Stomach (tissue), 9 donors: ENCODE data around the gene GJB6. TPM values are rescaled to one million over a fixed set of nuclear protein-coding genes. Genes with fewer than 3 reads are reported as not detected.

Experiments
- DNase-seq, 2 donors: peaks; one replicate each; pipeline versions ENCODE4 v3.0.0 to v3.0.0-alpha.2; 2013 to 2019
- H3K27ac ChIP-seq, 5 donors: fragments of 200-600 bp in 4 of 5; sonication (generic) in 4 of 5; one replicate each; pipeline ENCODE4 v1.5.1; 2013 to 2019; ENCODE audit warnings: mild to moderate bottlenecking in 1 of 5, moderate library complexity in 1 of 5
- H3K27me3 ChIP-seq, 3 donors: fragments of 200-600 bp; sonication (generic); one replicate each; pipeline ENCODE4 v1.5.1; 2017 to 2019; ENCODE audit warnings: mixed run types in 1 of 3
- H3K36me3 ChIP-seq, 4 donors: fragments of 200-600 bp; sonication (generic); 1 replicate in 3 of 4; 2 replicates in 1 of 4; pipeline ENCODE4 v1.5.1; 2016 to 2019
- H3K4me1 ChIP-seq, 4 donors: fragments of 200-600 bp; sonication (generic); one replicate each; pipeline ENCODE4 v1.5.1; 2016 to 2019
- H3K4me3 ChIP-seq, 4 donors: fragments of 200-600 bp; sonication (generic) in 3 of 4; one replicate each; pipeline ENCODE4 v1.5.1; 2016 to 2019; ENCODE audit warnings: mild to moderate bottlenecking in 1 of 4
- H3K9me3 ChIP-seq, 4 donors: fragments of 200-600 bp; sonication (generic); one replicate each; pipeline ENCODE4 v1.5.1; 2016 to 2019
- EP300 ChIP-seq: sonication (generic); formaldehyde crosslinking; IDR thresholded peaks from one replicate; pipeline ENCODE4 v1.6.1; 2017; ENCODE audit warnings: antibody characterized with exemption
- POLR2A ChIP-seq, 4 donors: fragments of 450-650 bp; IDR thresholded peaks; one replicate each; pipeline ENCODE4 v1.6.1; 2016; ENCODE audit warnings: antibody characterized with exemption in 4 of 4, control low read depth in 2 of 4, mild to moderate bottlenecking in 1 of 4, moderate library complexity in 1 of 4
- POLR2AphosphoS5 ChIP-seq, 3 donors: sonication (generic); formaldehyde crosslinking; IDR thresholded peaks; one replicate each; pipeline ENCODE4 v1.6.1; 2016; ENCODE audit warnings: antibody characterized with exemption in 3 of 3
- WGBS, 5 donors: extraction: QIAGEN DNeasy Blood & Tissue Kit in 3 of 5; methylation state at CpG; one replicate each; pipeline versions ENCODE4 v1.1.5 to v1.1.7; 2013 to 2018; 5-methylcytosine and 5-hydroxymethylcytosine counted together
- intact Hi-C: fragments of 100-400 bp; cut with DNase I; formaldehyde crosslinking; loops from one replicate; pipeline ENCODE4 v1.15.1; 2023; ENCODE audit warnings: low total_unique reads
- polyA plus RNA-seq, 3 donors: library from polyadenylated mRNA; stranded (reverse); fragments of 200-250 nt; gene quantifications; one replicate each; pipeline ENCODE4 v1.2.3, GENCODE V29; 2013
- total RNA-seq, 5 donors: library from RNA; depleted of rRNA; stranded (reverse); fragments of >200 nt; gene quantifications; one replicate each; pipeline versions ENCODE4 v1.1.0 to v1.2.3, GENCODE V29; 2014 to 2016
- TF ChIP-seq, protein P1 (sequence below), 7 experiments: fragments of 450-650 bp in 4 of 7; fragments of 200-600 bp in 3 of 7; sonication (generic) in 3 of 7; IDR thresholded peaks; one replicate each; pipeline ENCODE4 v1.5.1; 2016 to 2019; ENCODE audit warnings: antibody characterized with exemption in 7 of 7, control low read depth in 2 of 7, mild to moderate bottlenecking in 1 of 7
- donor health status: healthy with polysubstance abuse.
- donor health status: Bipolar disorder and iron deficiency.
- donor health status: healthy.

Gene GJB6
- total and polyA plus RNA-seq, 8 donors, result 0.73 to 41.6 (median 1.5) TPM; not detected in 5

DNA sequence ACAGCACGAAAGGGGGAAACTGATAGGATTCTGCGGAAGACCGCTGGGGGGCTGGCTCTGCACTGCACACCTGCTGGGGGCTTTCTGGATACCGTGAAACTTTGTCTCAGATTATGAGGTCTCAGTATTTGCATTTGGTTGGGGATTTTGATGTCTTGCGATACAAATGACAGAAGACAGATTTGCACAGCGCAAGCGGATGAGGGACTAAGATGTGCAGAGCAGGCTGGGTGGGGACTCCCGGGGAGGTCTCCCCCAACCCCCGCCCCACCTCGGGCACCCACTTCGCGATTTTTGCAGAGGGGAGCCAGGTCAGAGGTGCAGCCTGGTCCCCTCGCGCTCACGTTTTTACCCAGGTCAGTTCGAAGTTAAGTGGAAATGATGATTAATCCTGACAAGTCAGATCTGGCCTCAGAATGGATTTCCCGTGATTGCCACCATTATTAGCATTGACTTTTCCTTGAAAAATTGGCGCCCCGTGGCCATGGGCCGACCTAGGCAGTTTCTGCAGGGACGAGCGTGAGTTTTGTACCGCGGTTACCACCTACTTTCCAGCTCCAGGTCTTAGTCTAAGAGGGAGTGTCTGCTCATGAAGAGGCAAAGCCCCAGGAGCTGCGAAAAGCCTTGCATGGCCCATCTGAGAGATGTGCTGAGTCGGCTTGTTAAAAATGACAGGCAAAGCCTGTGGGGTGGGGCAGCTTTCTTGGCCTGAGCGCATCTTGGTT is 38.0 kb downstream of the GJB6 start:
- WGBS, 5 donors, result 9 to 14% (median 12%) methylated on average over 27 of the region's 27 CpGs
- H3K4me1 ChIP-seq, result peaks cover 18 to 36% (median 28%) of the 10 kb centered on the region in 4 donors
- H3K9me3 ChIP-seq, result no peaks in the 10 kb centered on the region
- peak overlapping the region in 2 of 4 donors; percentile 73 to 80 for H3K4me3 ChIP-seq
- TF ChIP-seq, protein P1, sequence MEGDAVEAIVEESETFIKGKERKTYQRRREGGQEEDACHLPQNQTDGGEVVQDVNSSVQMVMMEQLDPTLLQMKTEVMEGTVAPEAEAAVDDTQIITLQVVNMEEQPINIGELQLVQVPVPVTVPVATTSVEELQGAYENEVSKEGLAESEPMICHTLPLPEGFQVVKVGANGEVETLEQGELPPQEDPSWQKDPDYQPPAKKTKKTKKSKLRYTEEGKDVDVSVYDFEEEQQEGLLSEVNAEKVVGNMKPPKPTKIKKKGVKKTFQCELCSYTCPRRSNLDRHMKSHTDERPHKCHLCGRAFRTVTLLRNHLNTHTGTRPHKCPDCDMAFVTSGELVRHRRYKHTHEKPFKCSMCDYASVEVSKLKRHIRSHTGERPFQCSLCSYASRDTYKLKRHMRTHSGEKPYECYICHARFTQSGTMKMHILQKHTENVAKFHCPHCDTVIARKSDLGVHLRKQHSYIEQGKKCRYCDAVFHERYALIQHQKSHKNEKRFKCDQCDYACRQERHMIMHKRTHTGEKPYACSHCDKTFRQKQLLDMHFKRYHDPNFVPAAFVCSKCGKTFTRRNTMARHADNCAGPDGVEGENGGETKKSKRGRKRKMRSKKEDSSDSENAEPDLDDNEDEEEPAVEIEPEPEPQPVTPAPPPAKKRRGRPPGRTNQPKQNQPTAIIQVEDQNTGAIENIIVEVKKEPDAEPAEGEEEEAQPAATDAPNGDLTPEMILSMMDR (IDR thresholded peaks at IDR 0.05), result no peak
- TF ChIP-seq POLR2AphosphoS5 (IDR thresholded peaks at IDR 0.05) (no peak), EP300 (no peak), POLR2A (IDR thresholded peaks at IDR 0.05) (no peak)
- DNase-seq, result no peak
- H3K27me3 ChIP-seq, result peaks cover 13 to 66% (median 46%) of the 10 kb centered on the region in 3 donors
- intact Hi-C loops, result no loop called here
- no peak overlapping the region for H3K27ac ChIP-seq
- no peaks in the 10 kb centered on the region for H3K36me3 ChIP-seq

DNA sequence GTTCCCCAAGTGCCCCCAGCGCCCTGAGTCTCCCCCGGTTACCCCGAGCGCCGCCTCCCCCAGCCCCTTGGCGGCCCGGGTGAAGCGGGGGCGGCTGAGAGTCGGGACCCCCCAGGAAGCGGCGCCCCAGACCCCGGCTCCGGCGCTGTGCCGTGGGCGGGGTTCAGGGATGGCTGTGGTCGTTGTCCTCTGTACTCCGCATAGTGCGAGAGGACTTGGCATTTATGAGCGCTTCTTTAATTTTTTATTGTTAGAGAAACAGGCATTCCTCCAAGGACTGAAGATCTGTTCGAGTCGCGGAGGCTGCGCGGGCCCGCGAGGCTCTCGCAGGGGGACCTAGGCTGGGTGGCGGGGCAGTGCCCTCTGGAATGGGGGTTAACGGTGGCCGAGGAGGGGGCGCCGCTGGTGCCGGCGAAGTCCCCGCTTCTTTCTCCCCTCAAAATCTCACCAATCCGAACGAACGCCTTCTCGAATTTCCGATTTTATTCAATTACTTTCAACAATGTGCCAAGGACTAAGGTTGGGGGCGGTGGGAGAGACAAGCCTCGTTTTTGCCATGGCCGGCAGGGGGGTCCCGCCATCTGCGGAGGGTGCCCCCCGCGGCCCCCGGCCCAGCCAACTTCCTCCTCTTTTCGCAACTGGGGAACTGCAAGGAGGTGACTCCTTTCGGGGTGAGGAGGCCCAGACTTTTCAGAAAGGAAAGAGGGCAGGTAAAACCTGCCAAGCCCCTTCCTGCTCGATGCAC is 38.8 kb downstream of the GJB6 start:
- Histone ChIP-seq H3K27me3 (peaks cover 13 to 66% (median 46%) of the 10 kb centered on the region in 3 donors), H3K36me3 (peaks cover 0 to 4% (median 0%) of the 10 kb centered on the region in 4 donors), H3K4me3 (peak overlapping the region; percentile 52 to 80 (median 68)), H3K9me3 (no peaks in the 10 kb centered on the region), H3K4me1 (peaks cover 18 to 31% (median 28%) of the 10 kb centered on the region in 4 donors), H3K27ac (no peak overlapping the region)
- intact Hi-C loops, result no loop called here
- TF ChIP-seq, protein P1 (IDR thresholded peaks at IDR 0.05), result no peak
- TF ChIP-seq POLR2A (IDR thresholded peaks at IDR 0.05), result no peak
- no peak for TF ChIP-seq EP300
- no peak for TF ChIP-seq POLR2AphosphoS5 (IDR thresholded peaks at IDR 0.05)
- peak in 1 of 2 donors; percentile 39 for DNase-seq
- WGBS, 5 donors, result 1 to 2% (median 1%) methylated on average over 30 to 53 of the region's 53 CpGs

DNA sequence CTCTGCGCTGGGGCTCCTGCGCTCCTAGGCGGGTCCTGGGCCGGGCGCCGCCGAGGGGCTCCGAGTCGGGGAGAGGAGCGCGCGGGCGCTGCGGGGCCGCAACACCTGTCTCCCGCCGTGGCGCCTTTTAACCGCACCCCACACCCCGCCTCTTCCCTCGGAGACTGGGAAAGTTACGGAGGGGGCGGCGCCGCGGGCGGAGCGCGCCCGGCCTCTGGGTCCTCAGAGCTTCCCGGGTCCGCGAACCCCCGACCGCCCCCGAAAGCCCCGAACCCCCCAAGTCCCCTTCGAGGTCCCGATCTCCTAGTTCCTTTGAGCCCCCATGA is 39.3 kb downstream of the GJB6 start, which contains the start of gene GJB2:
Gene GJB2 (minus strand): TSS at position 103 of the 326 bp plus-strand sequence. CDS start 3,357 bp downstream, outside the sequence.
- intact Hi-C loops, result no loop called here
- TF ChIP-seq, protein P1 (IDR thresholded peaks at IDR 0.05), result no peak
- TF ChIP-seq POLR2AphosphoS5 (IDR thresholded peaks at IDR 0.05) (no peak), POLR2A (IDR thresholded peaks at IDR 0.05) (no peak), EP300 (no peak)
- 0 to 1% (median 1%) methylated on average over 23 to 39 of the region's 39 CpGs; no CpG with 5 or more reads in 2 of the 5 donors for WGBS, 5 donors
- peak within 1 kb of the TSS in 1 of 5 donors; percentile 5 for H3K27ac ChIP-seq
- peak within 1 kb of the TSS; percentile 52 to 80 (median 68) for H3K4me3 ChIP-seq
- H3K9me3 ChIP-seq, result no peaks in the 10 kb centered on the region
- H3K36me3 ChIP-seq, result peaks cover 0 to 4% (median 0%) of the 10 kb centered on the region in 4 donors
- H3K4me1 ChIP-seq, result peaks cover 18 to 31% (median 28%) of the 10 kb centered on the region in 4 donors
- DNase-seq, result peak; percentile 48 to 64
- peaks cover 13 to 66% (median 46%) of the 10 kb centered on the region in 3 donors for H3K27me3 ChIP-seq

DNA sequence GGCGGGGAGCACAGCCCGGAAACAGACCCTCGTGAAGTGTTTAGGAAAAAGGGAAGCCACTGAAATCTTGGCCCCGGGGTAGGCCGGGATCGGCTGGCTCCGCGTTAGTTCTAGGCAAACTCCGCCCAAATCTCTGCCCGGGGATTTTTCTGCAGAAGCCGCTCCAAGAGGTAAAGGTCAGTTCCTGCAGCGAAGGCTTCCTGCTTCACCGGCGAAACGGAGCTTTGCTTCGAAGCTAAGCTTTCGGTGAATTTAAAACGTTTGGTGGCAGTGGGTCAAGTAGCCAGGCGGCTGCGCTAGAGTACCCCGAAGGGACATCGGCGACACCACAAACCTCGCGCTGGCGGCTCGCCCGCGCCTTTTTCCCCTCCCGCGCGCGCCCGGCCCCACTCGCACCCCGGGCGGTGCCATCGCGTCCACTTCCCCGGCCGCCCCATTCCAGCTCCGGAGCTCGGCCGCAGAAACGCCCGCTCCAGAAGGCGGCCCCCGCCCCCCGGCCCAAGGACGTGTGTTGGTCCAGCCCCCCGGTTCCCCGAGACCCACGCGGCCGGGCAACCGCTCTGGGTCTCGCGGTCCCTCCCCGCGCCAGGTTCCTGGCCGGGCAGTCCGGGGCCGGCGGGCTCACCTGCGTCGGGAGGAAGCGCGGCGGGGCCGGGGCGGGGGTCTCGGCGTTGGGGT is 39.8 kb downstream of the GJB6 start:
- peak overlapping the region in 1 of 5 donors; percentile 5 for H3K27ac ChIP-seq
- H3K4me3 ChIP-seq, result peak overlapping the region; percentile 52 to 80 (median 68)
- H3K4me1 ChIP-seq, result peaks cover 18 to 31% (median 28%) of the 10 kb centered on the region in 4 donors
- WGBS, 5 donors, result 0 to 2% (median 1%) methylated on average over 15 to 73 of the region's 73 CpGs
- no peaks in the 10 kb centered on the region for H3K9me3 ChIP-seq
- peak in 1 of 2 donors; percentile 63 for DNase-seq
- peaks cover 0 to 4% (median 0%) of the 10 kb centered on the region in 4 donors for H3K36me3 ChIP-seq
- intact Hi-C loops, result no loop called here
- H3K27me3 ChIP-seq, result peaks cover 13 to 66% (median 46%) of the 10 kb centered on the region in 3 donors
- TF ChIP-seq POLR2AphosphoS5 (IDR thresholded peaks at IDR 0.05) (no peak), POLR2A (IDR thresholded peaks at IDR 0.05) (no peak)
